Measurements from ENCODE around the gene MKX. TPM values are rescaled to one million over a fixed set of nuclear protein-coding genes. Genes with fewer than 3 reads are reported as not detected.

Gene MKX, protein sequence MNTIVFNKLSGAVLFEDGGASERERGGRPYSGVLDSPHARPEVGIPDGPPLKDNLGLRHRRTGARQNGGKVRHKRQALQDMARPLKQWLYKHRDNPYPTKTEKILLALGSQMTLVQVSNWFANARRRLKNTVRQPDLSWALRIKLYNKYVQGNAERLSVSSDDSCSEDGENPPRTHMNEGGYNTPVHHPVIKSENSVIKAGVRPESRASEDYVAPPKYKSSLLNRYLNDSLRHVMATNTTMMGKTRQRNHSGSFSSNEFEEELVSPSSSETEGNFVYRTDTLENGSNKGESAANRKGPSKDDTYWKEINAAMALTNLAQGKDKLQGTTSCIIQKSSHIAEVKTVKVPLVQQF
- 10 to 100 TPM; 10.1 to 10.5 TPM for total RNA-seq

DNA sequence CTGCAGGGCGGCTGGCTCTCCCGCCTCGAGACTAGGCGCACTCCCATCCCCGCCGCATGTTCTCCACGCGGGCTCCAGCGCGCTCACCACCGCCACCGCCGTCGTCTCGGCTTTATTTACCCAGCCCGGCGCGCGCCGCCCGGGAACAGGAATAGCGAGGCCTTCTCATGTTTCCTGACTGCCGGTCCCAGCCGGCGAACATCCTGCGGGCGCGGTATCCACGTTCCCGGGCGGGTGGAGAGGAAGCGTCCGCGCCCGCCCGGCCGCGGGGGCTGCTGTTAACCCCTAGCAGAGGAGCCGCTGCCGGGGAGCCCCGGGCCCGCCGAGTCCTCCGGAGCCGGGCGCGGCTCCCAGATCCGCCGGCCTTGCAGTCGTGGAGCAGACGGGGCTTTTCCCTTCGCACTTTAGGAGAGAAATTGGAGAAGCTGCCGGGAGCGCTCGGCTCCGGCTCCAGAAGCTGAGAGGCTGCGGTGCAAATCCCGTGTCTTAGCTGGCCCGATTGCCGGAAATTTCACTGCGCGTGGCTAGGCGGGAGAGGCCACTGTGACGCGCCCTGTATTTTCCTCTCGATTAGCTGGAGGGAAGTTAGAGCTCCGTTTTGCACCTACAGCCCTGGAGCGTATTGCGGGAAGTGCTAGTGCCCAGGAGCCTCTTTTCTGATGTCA, at the start of gene MKX:
MKX (minus strand) TSS at position 88 of the 665 bp plus-strand sequence. CDS start 2,404 bp downstream, outside the sequence.
- TF ChIP-seq POLR2AphosphoS5 (IDR thresholded peaks at IDR 0.05) (no peak), POLR2A (IDR thresholded peaks at IDR 0.05) (no peak)
- TF ChIP-seq, protein P1, sequence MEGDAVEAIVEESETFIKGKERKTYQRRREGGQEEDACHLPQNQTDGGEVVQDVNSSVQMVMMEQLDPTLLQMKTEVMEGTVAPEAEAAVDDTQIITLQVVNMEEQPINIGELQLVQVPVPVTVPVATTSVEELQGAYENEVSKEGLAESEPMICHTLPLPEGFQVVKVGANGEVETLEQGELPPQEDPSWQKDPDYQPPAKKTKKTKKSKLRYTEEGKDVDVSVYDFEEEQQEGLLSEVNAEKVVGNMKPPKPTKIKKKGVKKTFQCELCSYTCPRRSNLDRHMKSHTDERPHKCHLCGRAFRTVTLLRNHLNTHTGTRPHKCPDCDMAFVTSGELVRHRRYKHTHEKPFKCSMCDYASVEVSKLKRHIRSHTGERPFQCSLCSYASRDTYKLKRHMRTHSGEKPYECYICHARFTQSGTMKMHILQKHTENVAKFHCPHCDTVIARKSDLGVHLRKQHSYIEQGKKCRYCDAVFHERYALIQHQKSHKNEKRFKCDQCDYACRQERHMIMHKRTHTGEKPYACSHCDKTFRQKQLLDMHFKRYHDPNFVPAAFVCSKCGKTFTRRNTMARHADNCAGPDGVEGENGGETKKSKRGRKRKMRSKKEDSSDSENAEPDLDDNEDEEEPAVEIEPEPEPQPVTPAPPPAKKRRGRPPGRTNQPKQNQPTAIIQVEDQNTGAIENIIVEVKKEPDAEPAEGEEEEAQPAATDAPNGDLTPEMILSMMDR (IDR thresholded peaks at IDR 0.05): peak in 1 of 4 experiments; percentile 19
- DNase-seq (ENCODE audit: low spot score): peak; percentile 28
- Histone ChIP-seq H3K36me3 (no peaks in the 10 kb centered on the region), H3K27ac (peak within 1 kb of the TSS; percentile 78 to 87), H3K9me3 (no peaks in the 10 kb centered on the region), H3K27me3 (replicated peaks; ENCODE audit: insufficient read depth) (peaks cover 5% of the 10 kb centered on the region), H3K4me1 (replicated peaks) (peaks cover 3% of the 10 kb centered on the region), H3K4me3 (peak within 1 kb of the TSS; percentile 47 to 53)
- intact Hi-C loops (cut with DNase I): loop anchor here (2.0 to 5.0 kb wide), 3 partner anchors 19 to 556 kb away; partner anchors contain the start of gene MPP7
- 4% methylated on average over 34 of the region's 69 CpGs for WGBS

DNA sequence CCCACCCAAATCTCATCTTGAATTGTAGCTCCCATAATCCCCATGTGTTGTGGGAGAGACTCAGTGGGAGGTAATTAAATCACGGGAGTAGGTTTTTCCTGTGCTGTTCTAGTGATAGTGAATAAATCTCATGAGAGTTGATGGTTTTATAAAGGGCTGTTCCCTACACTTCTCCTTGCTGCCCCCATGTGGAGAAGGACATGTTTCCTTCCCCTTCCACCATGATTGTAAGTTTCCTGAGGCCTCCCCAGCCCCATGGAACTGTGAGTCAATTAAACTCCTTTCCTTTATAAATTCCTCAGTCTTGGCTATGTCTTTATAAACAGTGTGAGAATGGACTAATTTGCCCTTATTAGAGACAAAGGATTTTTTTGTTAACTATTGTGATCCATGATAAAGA, 48.5 kb upstream of the MKX start:
- Histone ChIP-seq H3K9me3 (no peaks in the 10 kb centered on the region), H3K4me3 (no peak overlapping the region), H3K36me3 (no peaks in the 10 kb centered on the region), H3K27me3 (replicated peaks; ENCODE audit: insufficient read depth) (no peaks in the 10 kb centered on the region), H3K4me1 (replicated peaks) (no peaks in the 10 kb centered on the region), H3K27ac (no peak overlapping the region)
- no peak for DNase-seq (ENCODE audit: low spot score)
- intact Hi-C loops (cut with DNase I): no loop called here
- TF ChIP-seq POLR2AphosphoS5 (IDR thresholded peaks at IDR 0.05): no peak
- TF ChIP-seq POLR2A (IDR thresholded peaks at IDR 0.05): no peak
- TF ChIP-seq, protein P1 (IDR thresholded peaks at IDR 0.05): no peak
- WGBS: 33% methylated on average over 1 of the region's 1 CpG

DNA sequence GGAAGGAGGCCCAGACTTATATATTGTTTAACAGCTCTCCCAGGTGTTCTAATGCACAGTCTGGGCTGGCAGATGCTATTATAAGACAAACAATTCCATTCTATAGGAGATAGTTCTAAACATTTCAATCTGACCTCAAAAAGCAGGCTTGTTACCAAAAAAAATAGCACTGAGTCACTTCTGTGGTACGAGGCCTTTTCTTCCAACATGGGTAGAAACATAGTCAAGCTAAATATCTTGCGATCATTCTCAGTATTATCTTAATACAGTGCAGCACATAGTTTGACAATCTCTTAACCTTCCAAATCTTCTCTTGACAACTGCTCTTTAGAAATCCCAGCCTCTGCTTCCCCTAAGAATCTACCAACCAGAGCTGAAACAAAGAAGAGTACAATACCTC, 46.6 kb upstream of the MKX start:
- no peak for TF ChIP-seq POLR2AphosphoS5 (IDR thresholded peaks at IDR 0.05)
- TF ChIP-seq, protein P1 (IDR thresholded peaks at IDR 0.05): no peak
- no peak for TF ChIP-seq POLR2A (IDR thresholded peaks at IDR 0.05)
- Histone ChIP-seq H3K9me3 (no peaks in the 10 kb centered on the region), H3K27ac (no peak overlapping the region), H3K27me3 (replicated peaks; ENCODE audit: insufficient read depth) (no peaks in the 10 kb centered on the region), H3K4me3 (no peak overlapping the region), H3K36me3 (no peaks in the 10 kb centered on the region), H3K4me1 (replicated peaks) (no peaks in the 10 kb centered on the region)
- intact Hi-C loops (cut with DNase I): no loop called here
- DNase-seq (ENCODE audit: low spot score): no peak
- WGBS: 82% methylated on average over 2 of the region's 2 CpGs

DNA sequence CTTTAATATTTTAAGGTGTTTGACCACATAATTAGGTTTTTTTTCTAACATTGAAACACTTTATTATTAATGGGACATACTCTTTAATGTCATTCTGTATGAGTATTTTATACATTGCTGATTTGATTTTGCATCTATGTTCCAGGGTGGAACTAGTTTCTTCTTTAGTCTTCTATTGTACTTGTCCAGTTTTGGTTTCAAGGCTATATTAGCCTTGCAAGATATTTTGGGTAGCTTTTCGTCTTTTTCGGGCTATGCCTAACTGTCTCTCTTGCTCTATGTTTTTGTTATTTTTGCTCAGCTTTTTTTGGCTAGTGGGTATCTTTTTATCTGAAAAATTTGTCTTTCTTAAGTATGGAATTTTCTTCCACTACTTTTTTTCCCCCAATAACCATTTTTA, 38.7 kb upstream of the MKX start:
- intact Hi-C loops (cut with DNase I): no loop called here
- no peak overlapping the region for H3K4me3 ChIP-seq
- H3K27me3 ChIP-seq (replicated peaks; ENCODE audit: insufficient read depth): no peaks in the 10 kb centered on the region
- DNase-seq (ENCODE audit: low spot score): no peak
- no peaks in the 10 kb centered on the region for H3K4me1 ChIP-seq (replicated peaks)
- no peak overlapping the region for H3K27ac ChIP-seq
- TF ChIP-seq, protein P1 (IDR thresholded peaks at IDR 0.05): no peak
- TF ChIP-seq POLR2AphosphoS5 (IDR thresholded peaks at IDR 0.05): no peak
- TF ChIP-seq POLR2A (IDR thresholded peaks at IDR 0.05): no peak
- H3K9me3 ChIP-seq: no peaks in the 10 kb centered on the region
- 77% methylated on average over 2 of the region's 2 CpGs for WGBS
- no peaks in the 10 kb centered on the region for H3K36me3 ChIP-seq
